ENCODE measurements around the gene SIX3. TPM values are rescaled to one million over a fixed set of nuclear protein-coding genes. Genes with fewer than 3 reads are reported as not detected.

The SIX3 gene
- total RNA-seq, 2 experiments from 2014 or later = not detected

DNA sequence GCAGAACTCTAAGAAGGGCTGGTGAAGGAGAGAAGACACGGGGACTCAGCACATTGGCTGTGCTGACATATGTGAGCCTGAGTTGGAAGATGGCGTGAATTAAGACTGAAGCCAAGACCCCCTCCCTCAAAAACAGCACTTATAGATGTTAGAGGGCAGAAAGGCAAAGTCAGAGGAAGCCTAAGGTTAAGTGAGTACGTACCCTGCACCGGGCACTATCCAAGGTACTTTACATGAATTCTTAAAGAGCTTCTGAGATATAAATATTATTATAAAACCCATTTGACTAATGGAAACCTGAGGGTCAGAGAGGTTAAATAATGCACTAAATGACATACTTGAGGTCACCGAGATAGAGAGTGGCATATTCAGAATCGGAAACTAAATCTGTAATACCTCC is 25.6 kb downstream of the SIX3 start:
- CTCF ChIA-PET = interaction anchor here (0.8 kb wide), 1 partner anchor 15 kb away, joined by 6 read pairs; no protein-coding TSS in a partner anchor
- intact Hi-C loops (cut with micrococcal nuclease) = no loop called here
- no peak for DNase-seq
- H3K4me1 Mint-ChIP-seq (ENCODE audit: low read depth) = no peaks in the 10 kb centered on the region
- peaks cover 12% of the 10 kb centered on the region for H3K27me3 Mint-ChIP-seq
- TF ChIP-seq, protein P1, sequence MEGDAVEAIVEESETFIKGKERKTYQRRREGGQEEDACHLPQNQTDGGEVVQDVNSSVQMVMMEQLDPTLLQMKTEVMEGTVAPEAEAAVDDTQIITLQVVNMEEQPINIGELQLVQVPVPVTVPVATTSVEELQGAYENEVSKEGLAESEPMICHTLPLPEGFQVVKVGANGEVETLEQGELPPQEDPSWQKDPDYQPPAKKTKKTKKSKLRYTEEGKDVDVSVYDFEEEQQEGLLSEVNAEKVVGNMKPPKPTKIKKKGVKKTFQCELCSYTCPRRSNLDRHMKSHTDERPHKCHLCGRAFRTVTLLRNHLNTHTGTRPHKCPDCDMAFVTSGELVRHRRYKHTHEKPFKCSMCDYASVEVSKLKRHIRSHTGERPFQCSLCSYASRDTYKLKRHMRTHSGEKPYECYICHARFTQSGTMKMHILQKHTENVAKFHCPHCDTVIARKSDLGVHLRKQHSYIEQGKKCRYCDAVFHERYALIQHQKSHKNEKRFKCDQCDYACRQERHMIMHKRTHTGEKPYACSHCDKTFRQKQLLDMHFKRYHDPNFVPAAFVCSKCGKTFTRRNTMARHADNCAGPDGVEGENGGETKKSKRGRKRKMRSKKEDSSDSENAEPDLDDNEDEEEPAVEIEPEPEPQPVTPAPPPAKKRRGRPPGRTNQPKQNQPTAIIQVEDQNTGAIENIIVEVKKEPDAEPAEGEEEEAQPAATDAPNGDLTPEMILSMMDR (IDR thresholded peaks at IDR 0.05) = no peak
- no peak overlapping the region for H3K4me3 Mint-ChIP-seq
- POLR2A ChIA-PET = no interaction called here
- ATAC-seq = no peak
- no peaks in the 10 kb centered on the region for H3K36me3 Mint-ChIP-seq (ENCODE audit: low read depth)
- no peak overlapping the region for H3K27ac Mint-ChIP-seq
- no peaks in the 10 kb centered on the region for H3K9me3 Mint-ChIP-seq

DNA sequence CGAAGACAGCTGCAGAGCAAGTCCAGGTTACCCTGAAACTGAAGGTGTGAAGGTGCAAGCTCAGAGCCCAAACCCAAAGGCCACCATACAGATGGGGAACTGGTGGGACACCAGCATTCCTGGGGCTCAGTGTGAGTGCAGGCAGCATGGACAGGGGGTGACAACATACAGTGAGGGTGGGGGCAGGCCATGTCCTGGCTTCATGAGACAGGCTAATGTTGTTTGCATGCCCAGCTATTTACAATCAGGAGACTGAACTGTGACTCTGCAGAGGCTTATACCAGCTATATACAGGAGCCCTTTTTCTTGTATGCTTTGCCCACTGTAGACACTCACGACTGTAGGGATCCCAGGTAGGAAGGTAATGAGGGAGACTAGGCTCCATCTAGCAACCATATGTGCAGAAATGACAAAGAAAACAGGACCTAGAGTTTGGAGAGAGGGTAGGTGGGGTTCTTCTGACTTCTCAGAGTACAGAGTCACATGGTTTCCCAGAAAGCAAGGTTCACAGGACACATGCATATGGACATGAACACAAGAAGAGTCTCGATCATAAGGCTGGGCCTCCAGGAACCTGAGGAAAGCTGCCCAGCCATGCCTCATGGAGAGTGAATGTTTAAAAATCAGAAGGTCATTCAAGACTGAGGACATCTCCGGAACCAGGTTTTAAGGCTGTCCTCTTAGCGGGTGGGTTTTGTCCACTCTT is 26.4 kb downstream of the SIX3 start:
- CTCF ChIA-PET = interaction anchor here (0.8 to 2.2 kb wide), 3 partner anchors 12 to 14 kb away, joined by 4 to 6 read pairs (median 6); no protein-coding TSS in a partner anchor
- POLR2A ChIA-PET = no interaction called here
- intact Hi-C loops (cut with micrococcal nuclease) = no loop called here
- ATAC-seq (no peak), DNase-seq (no peak)
- H3K36me3 Mint-ChIP-seq (ENCODE audit: low read depth) = no peaks in the 10 kb centered on the region
- H3K9me3 Mint-ChIP-seq = no peaks in the 10 kb centered on the region
- no peak overlapping the region for H3K4me3 Mint-ChIP-seq
- no peaks in the 10 kb centered on the region for H3K4me1 Mint-ChIP-seq (ENCODE audit: low read depth)
- no peak overlapping the region for H3K27ac Mint-ChIP-seq
- TF ChIP-seq, protein P1 (IDR thresholded peaks at IDR 0.05) = no peak
- peaks cover 11% of the 10 kb centered on the region for H3K27me3 Mint-ChIP-seq

DNA sequence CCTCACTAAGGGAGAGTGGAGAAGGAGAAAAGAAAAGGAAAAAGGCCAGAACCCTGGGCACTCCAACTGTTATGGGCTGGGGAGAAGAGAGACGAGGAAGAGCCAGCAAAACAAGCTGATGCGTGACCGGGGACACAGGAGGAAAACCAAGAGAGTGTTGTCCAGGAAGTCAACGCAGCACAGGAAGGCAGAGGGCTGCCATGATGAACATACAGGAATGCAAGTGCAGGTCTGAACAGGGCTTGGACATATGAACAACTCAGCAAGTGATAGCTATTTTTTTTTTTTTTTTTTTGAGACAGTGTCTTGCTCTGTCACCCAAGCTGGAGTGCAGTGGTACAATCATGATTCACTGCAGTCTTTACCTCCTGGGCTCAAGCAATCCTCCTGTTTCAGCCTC is 28.4 kb downstream of the SIX3 start:
- intact Hi-C loops (cut with micrococcal nuclease) = no loop called here
- ChIA-PET POLR2A (no interaction called here), CTCF (interaction anchor here (1.0 to 2.6 kb wide), 6 partner anchors 11 to 451 kb away, joined by 3 to 13 read pairs (median 4); no protein-coding TSS in a partner anchor)
- H3K4me1 Mint-ChIP-seq (ENCODE audit: low read depth) = peaks cover 4% of the 10 kb centered on the region
- DNase-seq = no peak
- H3K36me3 Mint-ChIP-seq (ENCODE audit: low read depth) = no peaks in the 10 kb centered on the region
- ATAC-seq = no peak
- H3K27me3 Mint-ChIP-seq = peaks cover 3% of the 10 kb centered on the region
- no peak overlapping the region for H3K27ac Mint-ChIP-seq
- no peak overlapping the region for H3K4me3 Mint-ChIP-seq
- TF ChIP-seq, protein P1 (IDR thresholded peaks at IDR 0.05) = no peak
- no peaks in the 10 kb centered on the region for H3K9me3 Mint-ChIP-seq

DNA sequence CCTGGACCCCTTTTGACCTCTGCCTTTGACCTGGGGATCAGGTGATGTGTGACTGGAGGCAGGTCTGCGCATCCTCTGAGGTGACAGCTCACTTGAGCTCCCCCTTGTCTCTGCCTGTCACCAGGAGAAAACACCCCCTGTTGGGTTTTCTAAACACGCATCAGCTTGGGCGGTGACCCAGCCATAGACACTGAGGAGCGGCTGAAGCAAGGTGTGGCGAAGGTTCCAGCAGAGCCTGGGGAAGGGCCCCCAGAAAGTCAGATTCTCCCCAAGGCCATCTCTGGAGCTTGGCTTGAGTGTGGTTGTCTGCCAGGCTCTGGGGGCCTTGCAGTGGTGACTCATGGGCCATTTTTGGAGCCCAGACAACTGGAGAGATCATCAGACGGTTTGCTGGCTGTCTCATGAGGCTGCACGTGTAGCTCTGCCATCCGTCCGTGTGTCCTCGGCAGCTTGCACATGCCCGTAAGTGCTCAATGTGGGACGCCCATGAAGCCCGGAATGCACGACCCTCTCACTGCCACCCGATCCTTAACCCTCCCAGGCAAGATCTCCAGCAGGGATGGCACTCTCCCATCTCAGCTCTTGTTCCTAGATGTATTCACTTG is 29.4 kb downstream of the SIX3 start:
- Mint-ChIP-seq H3K36me3 (ENCODE audit: low read depth) (no peaks in the 10 kb centered on the region), H3K4me1 (ENCODE audit: low read depth) (peaks cover 4% of the 10 kb centered on the region), H3K27me3 (no peaks in the 10 kb centered on the region), H3K27ac (no peak overlapping the region), H3K4me3 (no peak overlapping the region), H3K9me3 (no peaks in the 10 kb centered on the region)
- ChIA-PET POLR2A (no interaction called here), CTCF (interaction anchor here (1.0 to 2.6 kb wide), 5 partner anchors 10 to 450 kb away, joined by 3 to 13 read pairs (median 3); no protein-coding TSS in a partner anchor)
- ATAC-seq (no peak), DNase-seq (no peak)
- intact Hi-C loops (cut with micrococcal nuclease) = no loop called here
- TF ChIP-seq, protein P1 (IDR thresholded peaks at IDR 0.05) = no peak
